HepG2 (cell line): ENCODE measurements around the gene RAP1A. TPM values are rescaled to one million over a fixed set of nuclear protein-coding genes. Genes with fewer than 3 reads are reported as not detected.

ENCODE experiments used
- AGO1 ChIP-seq: fragments of 200-400 bp; formaldehyde crosslinking; IDR thresholded peaks from 2 replicates; pipeline ENCODE4 v1.6.1; 2017; ENCODE audit warnings: mild to moderate bottlenecking, low read depth, low read length, moderate library complexity; ENCODE audit not compliant: poor library complexity, severe bottlenecking
- CCDC6 ChIP-seq: sonication (generic); formaldehyde crosslinking; IDR thresholded peaks from 2 replicates; pipeline ENCODE4 v1.8.1; 2022; ENCODE audit warnings: mild to moderate bottlenecking, missing genetic modification reagents, moderate library complexity
- HDAC1 ChIP-seq: sonication (generic); formaldehyde crosslinking; IDR thresholded peaks from 2 replicates; pipeline ENCODE4 v1.5.1; 2020; ENCODE audit warnings: mild to moderate bottlenecking, missing genetic modification reagents
- ISX ChIP-seq: sonication (generic); formaldehyde crosslinking; conservative IDR thresholded peaks from 2 replicates; pipeline ENCODE4 v1.5.0; 2020; ENCODE audit warnings: missing genetic modification reagents
- KAT8 ChIP-seq: IDR thresholded peaks from 2 replicates; pipeline ENCODE4 v1.6.1; 2016; ENCODE audit warnings: missing genetic modification reagents, missing compliant biosample characterization
- MIXL1 ChIP-seq: IDR thresholded peaks from 2 replicates; pipeline ENCODE4 v1.6.1; 2016
- NKX3-1 ChIP-seq: sonication (generic); formaldehyde crosslinking; IDR thresholded peaks from 2 replicates; pipeline ENCODE4 v1.5.0; 2020; ENCODE audit warnings: missing genetic modification reagents
- RAD21 ChIP-seq: fragments of 450-650 bp; formaldehyde crosslinking; IDR thresholded peaks from 2 replicates; pipeline ENCODE4 v1.5.0; 2020; ENCODE audit warnings: mild to moderate bottlenecking
- RORA ChIP-seq: sonication (generic); formaldehyde crosslinking; IDR thresholded peaks from 2 replicates; pipeline ENCODE4 v1.5.0; 2020; ENCODE audit warnings: mild to moderate bottlenecking, missing genetic modification reagents, moderate library complexity
- SMC3 ChIP-seq: IDR thresholded peaks from 2 replicates; pipeline ENCODE4 v1.6.1; 2011; ENCODE audit warnings: low read length, improper control_type of control experiment
- ZC3H4 ChIP-seq: sonication (generic); formaldehyde crosslinking; IDR thresholded peaks from 2 replicates; pipeline ENCODE4 v1.4.0; 2020; ENCODE audit warnings: missing genetic modification reagents, borderline replicate concordance
- ZMAT3 ChIP-seq: sonication (generic); formaldehyde crosslinking; conservative IDR thresholded peaks from 2 replicates; pipeline ENCODE4 v1.7.0; 2021; ENCODE audit warnings: missing genetic modification reagents
- ZNF160 ChIP-seq: sonication (generic); formaldehyde crosslinking; IDR thresholded peaks from 2 replicates; pipeline ENCODE4 v1.8.0; 2022; ENCODE audit warnings: mild to moderate bottlenecking, inconsistent platforms, missing genetic modification reagents
- polyA plus RNA-seq, 8 experiments: library from polyadenylated mRNA; depleted of rRNA in 3 of 8; stranded (reverse) in 7 of 8; unstranded in 1 of 8; fragments of >200 nt; fragmentation: Illumina TruSeq in 4 of 8; extraction: Trizol in 4 of 8; gene quantifications; 2 replicates each; pipeline versions ENCODE4 v1.2.1 to v1.2.3, GENCODE V29; 2011 to 2016; ENCODE audit warnings: low read depth in 4 of 8, missing spikeins in 1 of 8, mixed read lengths in 1 of 8; ENCODE audit not compliant: insufficient read depth in 1 of 8
- total RNA-seq, 5 experiments: library from RNA; depleted of rRNA; stranded (reverse); fragments of >200 nt; fragmentation: Illumina TruSeq; extraction: Trizol; gene quantifications; 2 replicates each; pipeline ENCODE4 v1.2.3, GENCODE V29; 2016; ENCODE audit warnings: low read depth in 1 of 5
- TF ChIP-seq, protein P1 (sequence below): IDR thresholded peaks from 2 replicates; pipeline ENCODE4 v1.6.1; 2016; ENCODE audit warnings: low read depth, missing genetic modification reagents, missing compliant biosample characterization
- TF ChIP-seq, protein P2 (sequence below), 2 experiments: sonication (generic) in 1 of 2; formaldehyde crosslinking in 1 of 2; IDR thresholded peaks; 2 replicates each; pipeline versions ENCODE4 v1.4.0 to v1.6.1; 2018 to 2020; ENCODE audit warnings: missing genetic modification reagents in 2 of 2, borderline replicate concordance in 1 of 2, low read depth in 1 of 2, mild to moderate bottlenecking in 1 of 2, missing biosample characterization in 1 of 2

The RAP1A gene
- total and polyA plus RNA-seq, 2 of the 13 experiments (the other 11 are each of a cell fraction or from before 2014, with no cell fraction given): 19.0 to 20.7 TPM

DNA sequence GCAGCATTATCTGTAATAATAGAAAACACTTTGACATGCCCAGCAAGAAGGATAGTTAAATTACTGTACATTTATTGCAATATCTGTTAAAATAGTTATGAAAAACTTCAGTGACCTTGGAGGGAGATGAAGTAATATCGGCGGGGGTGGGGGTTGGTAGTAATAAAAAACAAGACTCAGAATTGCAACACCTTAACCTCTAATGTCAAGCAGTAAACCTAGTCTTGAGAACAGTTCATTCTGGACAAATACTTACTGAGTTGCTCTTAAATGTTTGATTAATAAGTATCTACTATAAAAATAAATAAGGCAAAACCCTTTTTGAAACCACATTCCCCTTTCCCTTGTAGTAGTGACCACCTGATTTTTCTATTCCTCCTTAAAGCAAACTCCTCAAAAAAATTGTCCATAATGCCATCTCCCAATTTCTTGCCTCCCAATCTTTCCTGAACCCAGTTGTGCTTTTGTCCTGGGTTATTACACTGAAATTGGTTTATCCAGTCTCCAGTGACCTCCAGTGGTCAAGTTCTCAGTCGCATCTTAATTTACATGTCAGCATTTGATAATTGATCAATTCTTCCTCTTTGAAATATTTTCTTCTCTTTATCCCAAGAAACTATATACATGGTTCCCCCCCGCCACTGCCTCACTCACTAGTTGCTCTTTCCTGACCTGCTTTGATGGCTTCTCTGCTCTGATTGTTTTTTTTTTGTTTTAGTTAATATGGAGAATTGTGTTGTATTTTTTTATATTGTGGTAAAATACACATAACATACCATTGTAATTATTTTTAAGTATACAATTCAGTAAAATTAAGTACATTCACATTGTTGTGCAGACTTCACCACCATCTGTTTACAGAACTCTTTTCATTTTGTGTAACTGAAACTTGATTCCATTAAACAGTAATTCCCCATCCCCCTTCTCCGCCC, 36.8 kb downstream of the RAP1A start (continued):
- TF ChIP-seq SMC3 (peak; percentile 90), ZMAT3 (CRISPR knock-in tag) (no peak), RAD21 (peak; percentile 79), HDAC1 (CRISPR knock-in tag) (no peak), ISX (CRISPR knock-in tag) (no peak), CCDC6 (CRISPR knock-in tag) (no peak), RORA (CRISPR knock-in tag) (no peak), AGO1 (no peak), ZC3H4 (CRISPR knock-in tag) (no peak), KAT8 (CRISPR knock-in tag) (0 out of 2 replicates have a peak, but pooled peaks have one; percentile 20), ZNF160 (CRISPR knock-in tag) (no peak), NKX3-1 (CRISPR knock-in tag) (no peak), MIXL1 (CRISPR knock-in tag) (peak; percentile 49)
- TF ChIP-seq, protein P1, sequence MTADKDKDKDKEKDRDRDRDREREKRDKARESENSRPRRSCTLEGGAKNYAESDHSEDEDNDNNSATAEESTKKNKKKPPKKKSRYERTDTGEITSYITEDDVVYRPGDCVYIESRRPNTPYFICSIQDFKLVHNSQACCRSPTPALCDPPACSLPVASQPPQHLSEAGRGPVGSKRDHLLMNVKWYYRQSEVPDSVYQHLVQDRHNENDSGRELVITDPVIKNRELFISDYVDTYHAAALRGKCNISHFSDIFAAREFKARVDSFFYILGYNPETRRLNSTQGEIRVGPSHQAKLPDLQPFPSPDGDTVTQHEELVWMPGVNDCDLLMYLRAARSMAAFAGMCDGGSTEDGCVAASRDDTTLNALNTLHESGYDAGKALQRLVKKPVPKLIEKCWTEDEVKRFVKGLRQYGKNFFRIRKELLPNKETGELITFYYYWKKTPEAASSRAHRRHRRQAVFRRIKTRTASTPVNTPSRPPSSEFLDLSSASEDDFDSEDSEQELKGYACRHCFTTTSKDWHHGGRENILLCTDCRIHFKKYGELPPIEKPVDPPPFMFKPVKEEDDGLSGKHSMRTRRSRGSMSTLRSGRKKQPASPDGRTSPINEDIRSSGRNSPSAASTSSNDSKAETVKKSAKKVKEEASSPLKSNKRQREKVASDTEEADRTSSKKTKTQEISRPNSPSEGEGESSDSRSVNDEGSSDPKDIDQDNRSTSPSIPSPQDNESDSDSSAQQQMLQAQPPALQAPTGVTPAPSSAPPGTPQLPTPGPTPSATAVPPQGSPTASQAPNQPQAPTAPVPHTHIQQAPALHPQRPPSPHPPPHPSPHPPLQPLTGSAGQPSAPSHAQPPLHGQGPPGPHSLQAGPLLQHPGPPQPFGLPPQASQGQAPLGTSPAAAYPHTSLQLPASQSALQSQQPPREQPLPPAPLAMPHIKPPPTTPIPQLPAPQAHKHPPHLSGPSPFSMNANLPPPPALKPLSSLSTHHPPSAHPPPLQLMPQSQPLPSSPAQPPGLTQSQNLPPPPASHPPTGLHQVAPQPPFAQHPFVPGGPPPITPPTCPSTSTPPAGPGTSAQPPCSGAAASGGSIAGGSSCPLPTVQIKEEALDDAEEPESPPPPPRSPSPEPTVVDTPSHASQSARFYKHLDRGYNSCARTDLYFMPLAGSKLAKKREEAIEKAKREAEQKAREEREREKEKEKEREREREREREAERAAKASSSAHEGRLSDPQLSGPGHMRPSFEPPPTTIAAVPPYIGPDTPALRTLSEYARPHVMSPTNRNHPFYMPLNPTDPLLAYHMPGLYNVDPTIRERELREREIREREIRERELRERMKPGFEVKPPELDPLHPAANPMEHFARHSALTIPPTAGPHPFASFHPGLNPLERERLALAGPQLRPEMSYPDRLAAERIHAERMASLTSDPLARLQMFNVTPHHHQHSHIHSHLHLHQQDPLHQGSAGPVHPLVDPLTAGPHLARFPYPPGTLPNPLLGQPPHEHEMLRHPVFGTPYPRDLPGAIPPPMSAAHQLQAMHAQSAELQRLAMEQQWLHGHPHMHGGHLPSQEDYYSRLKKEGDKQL (CRISPR knock-in tag): no peak
- TF ChIP-seq, protein P2, sequence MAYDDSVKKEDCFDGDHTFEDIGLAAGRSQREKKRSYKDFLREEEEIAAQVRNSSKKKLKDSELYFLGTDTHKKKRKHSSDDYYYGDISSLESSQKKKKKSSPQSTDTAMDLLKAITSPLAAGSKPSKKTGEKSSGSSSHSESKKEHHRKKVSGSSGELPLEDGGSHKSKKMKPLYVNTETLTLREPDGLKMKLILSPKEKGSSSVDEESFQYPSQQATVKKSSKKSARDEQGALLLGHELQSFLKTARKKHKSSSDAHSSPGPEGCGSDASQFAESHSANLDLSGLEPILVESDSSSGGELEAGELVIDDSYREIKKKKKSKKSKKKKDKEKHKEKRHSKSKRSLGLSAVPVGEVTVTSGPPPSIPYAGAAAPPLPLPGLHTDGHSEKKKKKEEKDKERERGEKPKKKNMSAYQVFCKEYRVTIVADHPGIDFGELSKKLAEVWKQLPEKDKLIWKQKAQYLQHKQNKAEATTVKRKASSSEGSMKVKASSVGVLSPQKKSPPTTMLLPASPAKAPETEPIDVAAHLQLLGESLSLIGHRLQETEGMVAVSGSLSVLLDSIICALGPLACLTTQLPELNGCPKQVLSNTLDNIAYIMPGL (CRISPR knock-in tag; IDR thresholded peaks at IDR 0.05; ENCODE audit: borderline replicate concordance in 1 of 2, low read depth in 1 of 2): peak in 1 of 2 experiments; percentile 36; a peak in 1 of 4 replicates
- TF ChIP-seq, all 625 proteins: peak for 11
